ENCODE results near the gene ZFP57. TPM values are rescaled to one million over a fixed set of nuclear protein-coding genes. Genes with fewer than 3 reads are reported as not detected.

ZFP57 gene
- total and polyA plus RNA-seq, 2 experiments from 2014 or later: not detected

GRCh38 chr6:29628419-29629281, 52.3 kb downstream of the ZFP57 start:
- Histone ChIP-seq H3K27ac (peak overlapping the region; percentile 64), H2AFZ (peak overlapping the region; percentile 49), H3K4me2 (peak overlapping the region; percentile 96), H3K9me2 (replicated peaks; ENCODE audit: insufficient read depth) (no peaks in the 10 kb centered on the region), H3K4me3 (peak overlapping the region; percentile 49), H3K27me3 (peaks cover 13% of the 10 kb centered on the region), H3K9me3 (ENCODE audit: low read depth) (no peaks in the 10 kb centered on the region), H4K20me1 (ENCODE audit: insufficient read depth, poor library complexity, severe bottlenecking) (no peaks in the 10 kb centered on the region), H3K79me2 (no peaks in the 10 kb centered on the region), H3K36me3 (replicated peaks; ENCODE audit: insufficient read depth, low read depth) (no peaks in the 10 kb centered on the region), H3K4me1 (ENCODE audit: insufficient read depth) (peaks cover 10% of the 10 kb centered on the region)
- DNase-seq (ENCODE audit: low spot score): peak; percentile 91
- under 1% methylated on average over 26 of the region's 32 CpGs for WGBS (ENCODE audit: low lambda C conversion rate, missing lambda C conversion rate)
- peak; percentile 77 for TF ChIP-seq CTCF (IDR thresholded peaks at IDR 0.05; ENCODE audit: poor library complexity)
- no peak for TF ChIP-seq EZH2 (IDR thresholded peaks at IDR 0.05; ENCODE audit: borderline replicate concordance)
- TF ChIP-seq EZH2phosphoT487 (IDR thresholded peaks at IDR 0.05; ENCODE audit: low read depth, severe bottlenecking, unreplicated experiment): no peak

- Histone ChIP-seq H3K79me2 (no peaks in the 10 kb centered on the region), H3K9me3 (ENCODE audit: low read depth) (no peaks in the 10 kb centered on the region), H3K4me1 (ENCODE audit: insufficient read depth) (peaks cover 10% of the 10 kb centered on the region), H3K27me3 (peaks cover 13% of the 10 kb centered on the region), H3K4me2 (peak overlapping the region; percentile 96), H4K20me1 (ENCODE audit: insufficient read depth, poor library complexity, severe bottlenecking) (no peaks in the 10 kb centered on the region), H2AFZ (peak overlapping the region; percentile 99), H3K36me3 (replicated peaks; ENCODE audit: insufficient read depth, low read depth) (no peaks in the 10 kb centered on the region), H3K27ac (peak overlapping the region; percentile 64), H3K9me2 (replicated peaks; ENCODE audit: insufficient read depth) (no peaks in the 10 kb centered on the region), H3K4me3 (peak overlapping the region; percentile 49)
- DNase-seq (ENCODE audit: low spot score): peak; percentile 77
- TF ChIP-seq EZH2phosphoT487 (IDR thresholded peaks at IDR 0.05; ENCODE audit: low read depth, severe bottlenecking, unreplicated experiment): no peak
- TF ChIP-seq EZH2 (IDR thresholded peaks at IDR 0.05; ENCODE audit: borderline replicate concordance): no peak
- no peak for TF ChIP-seq CTCF (IDR thresholded peaks at IDR 0.05; ENCODE audit: poor library complexity)
- 5% methylated on average over 3 of the region's 51 CpGs for WGBS (ENCODE audit: low lambda C conversion rate, missing lambda C conversion rate)
Measured at GRCh38 chr6:29627755-29628418, 53.1 kb downstream of the ZFP57 start.

- Histone ChIP-seq H4K20me1 (ENCODE audit: insufficient read depth, poor library complexity, severe bottlenecking) (no peaks in the 10 kb centered on the region), H3K4me1 (ENCODE audit: insufficient read depth) (peaks cover 10% of the 10 kb centered on the region), H3K79me2 (no peaks in the 10 kb centered on the region), H3K9me2 (replicated peaks; ENCODE audit: insufficient read depth) (no peaks in the 10 kb centered on the region), H3K4me3 (peak overlapping the region; percentile 49), H3K4me2 (peak overlapping the region; percentile 96), H3K9me3 (ENCODE audit: low read depth) (no peaks in the 10 kb centered on the region), H3K27me3 (peaks cover 13% of the 10 kb centered on the region), H3K27ac (no peak overlapping the region), H2AFZ (peak overlapping the region; percentile 99), H3K36me3 (replicated peaks; ENCODE audit: insufficient read depth, low read depth) (no peaks in the 10 kb centered on the region)
- WGBS (ENCODE audit: low lambda C conversion rate, missing lambda C conversion rate): 15% methylated on average over 10 of the region's 31 CpGs
- TF ChIP-seq EZH2 (IDR thresholded peaks at IDR 0.05; ENCODE audit: borderline replicate concordance) (no peak), CTCF (IDR thresholded peaks at IDR 0.05; ENCODE audit: poor library complexity) (no peak), EZH2phosphoT487 (IDR thresholded peaks at IDR 0.05; ENCODE audit: low read depth, severe bottlenecking, unreplicated experiment) (no peak)
- DNase-seq (ENCODE audit: low spot score): peak; percentile 27
Measured at GRCh38 chr6:29626948-29627754, 53.8 kb downstream of the ZFP57 start.
